HG03565 (cell line): ENCODE data around the gene MBP.

Experiments
- ATAC-seq: cut with Tn5 transposase; IDR thresholded peaks from one replicate; pipeline ENCODE4 v1.9.1; 2021; ENCODE audit warnings: mild to moderate bottlenecking, moderate library complexity; ENCODE audit not compliant: unreplicated experiment

Gene MBP

GRCh38 chr18:77135339-77136075 lies 2.9 kb upstream of the MBP start:
- no peak for ATAC-seq

- ATAC-seq: no peak
Measured at GRCh38 chr18:77134611-77135010, 2.0 kb upstream of the MBP start.

- peak; percentile 26 for ATAC-seq
Measured at GRCh38 chr18:77133835-77134496, 1.4 kb upstream of the MBP start.

- ATAC-seq: no peak
Measured at GRCh38 chr18:77133051-77133834, 660 bp upstream of the MBP start.

- peak; percentile 27 for ATAC-seq
Measured at GRCh38 chr18:77131652-77132368, 773 bp downstream of the MBP start.

GRCh38 chr18:77131100-77131651 lies 1.4 kb downstream of the MBP start:
- no peak for ATAC-seq

GRCh38 chr18:77130229-77131099 lies 2.1 kb downstream of the MBP start:
- ATAC-seq: no peak

GRCh38 chr18:77129150-77129551 lies 3.4 kb downstream of the MBP start:
- ATAC-seq: no peak

- peak; percentile 27 for ATAC-seq
Measured at GRCh38 chr18:77127769-77128671, 4.6 kb downstream of the MBP start.

GRCh38 chr18:77124452-77124922 lies 8.1 kb downstream of the MBP start:
- ATAC-seq: peak; percentile 43

- ATAC-seq: no peak
Measured at GRCh38 chr18:77123320-77124231, 9.0 kb downstream of the MBP start.

GRCh38 chr18:77121523-77121922 lies 11.1 kb downstream of the MBP start:
- ATAC-seq: no peak

GRCh38 chr18:77119851-77120491 lies 12.6 kb downstream of the MBP start:
- ATAC-seq: no peak

- ATAC-seq: no peak
Measured at GRCh38 chr18:77119101-77119850, 13.3 kb downstream of the MBP start.

GRCh38 chr18:77118256-77119090 lies 14.1 kb downstream of the MBP start:
- ATAC-seq: no peak
